HTR-8/SVneo (cell line): ENCODE data around the gene HAUS5.
"Not testable (repeated sequence)": the region's sequence is repeated elsewhere in the genome, so short reads cannot be mapped to it uniquely, and the experiment has no call there.

Source experiments
- DNase-seq: peaks from one replicate; pipeline ENCODE4 v3.0.0; 2011; ENCODE audit warnings: low spot score, mixed read lengths; ENCODE audit not compliant: insufficient read length
- FAIRE-seq: peaks from 2 replicates; lab custom pipeline; 2011; peaks lifted over from hg19 to GRCh38; lab: Jason Lieb, UNC

The HAUS5 gene

GRCh38 chr19:35612559-35613321, at the start of gene HAUS5:
HAUS5 (plus strand) TSS chr19:35612735; CDS start chr19:35612795, 60 bp downstream.
- peak; percentile 98 for FAIRE-seq

GRCh38 chr19:35562776-35563175, 49.8 kb upstream of the HAUS5 start:
- no peak for DNase-seq
- FAIRE-seq: no peak

More at GRCh38 chr19:35612559-35613321, at the start of gene HAUS5:
- DNase-seq: peak; percentile 96

- DNase-seq (no peak), FAIRE-seq (no peak)
These were observed 49.2 kb upstream of the HAUS5 start, which contains the start of gene ATP4A for GRCh38 chr19:35563207-35563829. ATP4A (minus strand) TSS chr19:35563658; CDS start chr19:35563629, 29 bp downstream.

- FAIRE-seq (no peak), DNase-seq (no peak)
These were observed 47.3 kb upstream of the HAUS5 start for GRCh38 chr19:35565016-35565856.

GRCh38 chr19:35566738-35567137, 45.8 kb upstream of the HAUS5 start:
- no peak for FAIRE-seq
- no peak for DNase-seq

GRCh38 chr19:35569281-35569781, 43.2 kb upstream of the HAUS5 start:
- no peak for FAIRE-seq

GRCh38 chr19:35571406-35571965, 41.0 kb upstream of the HAUS5 start:
- FAIRE-seq: no peak
- DNase-seq: no peak

More at GRCh38 chr19:35569281-35569781, 43.2 kb upstream of the HAUS5 start:
- no peak for DNase-seq

GRCh38 chr19:35577918-35578317, 34.6 kb upstream of the HAUS5 start:
- FAIRE-seq (no peak), DNase-seq (no peak)

- no peak for DNase-seq
- FAIRE-seq: no peak
These were observed 33.8 kb upstream of the HAUS5 start for GRCh38 chr19:35578707-35579106.

GRCh38 chr19:35582760-35583159, 29.8 kb upstream of the HAUS5 start:
- FAIRE-seq (no peak), DNase-seq (no peak)

- DNase-seq (no peak), FAIRE-seq (no peak)
These were observed 26.7 kb upstream of the HAUS5 start, which contains the start of gene PMIS2 for GRCh38 chr19:35585848-35586247. PMIS2 (plus strand) TSS chr19:35586173; CDS start chr19:35586260, 87 bp downstream.

GRCh38 chr19:35587321-35587720, 25.2 kb upstream of the HAUS5 start:
- no peak for DNase-seq
- FAIRE-seq: no peak

- FAIRE-seq (no peak), DNase-seq (no peak)
These were observed 21.7 kb upstream of the HAUS5 start for GRCh38 chr19:35590875-35591274.

GRCh38 chr19:35592226-35592625, 20.3 kb upstream of the HAUS5 start:
- FAIRE-seq (no peak), DNase-seq (no peak)

- not testable (repeated sequence) for DNase-seq, FAIRE-seq
These were observed 17.5 kb upstream of the HAUS5 start for GRCh38 chr19:35595026-35595425.

- FAIRE-seq: no peak
- DNase-seq: no peak
These were observed 16.6 kb upstream of the HAUS5 start for GRCh38 chr19:35595928-35596327.

GRCh38 chr19:35596366-35596999, 16.1 kb upstream of the HAUS5 start:
- FAIRE-seq (no peak), DNase-seq (no peak)

- DNase-seq (no peak), FAIRE-seq (no peak)
These were observed 10.6 kb upstream of the HAUS5 start for GRCh38 chr19:35601971-35602370.

- DNase-seq: not testable (repeated sequence)
These were observed 8.1 kb upstream of the HAUS5 start for GRCh38 chr19:35604436-35604835.

More at GRCh38 chr19:35604436-35604835, 8.1 kb upstream of the HAUS5 start:
- not testable (repeated sequence) for FAIRE-seq
